ENCODE data around the gene RAMACL. TPM values are rescaled to one million over a fixed set of nuclear protein-coding genes. Genes with fewer than 3 reads are reported as not detected.
"Not testable (repeated sequence)": the region's sequence is repeated elsewhere in the genome, so short reads cannot be mapped to it uniquely, and the experiment has no call there.

RAMACL gene
- total RNA-seq, 4 donors from 2014 or later = 8.2 to 10.8 (median 9.1) TPM

DNA sequence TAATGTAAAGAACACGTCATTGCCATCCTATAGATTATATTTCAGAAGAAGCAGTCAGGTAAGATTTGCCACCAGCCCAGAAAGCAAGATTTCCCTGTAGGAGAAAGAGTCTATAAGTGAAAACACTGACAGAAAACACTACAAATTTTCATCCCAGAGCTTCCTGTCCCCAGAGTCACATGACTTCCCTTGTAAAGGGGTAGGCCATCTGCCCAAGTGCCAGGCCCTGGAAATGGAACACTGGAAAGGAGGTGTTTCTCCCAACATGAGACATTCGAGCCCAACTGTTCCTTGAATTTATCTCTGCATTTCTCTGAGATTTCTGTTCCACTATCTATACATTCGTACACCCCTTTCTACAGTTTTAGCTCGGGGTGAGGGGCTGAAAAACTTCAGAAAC lies 46.9 kb downstream of the RAMACL start:
- peaks cover 0 to 51% (median 0%) of the 10 kb centered on the region in 3 donors for H3K36me3 ChIP-seq
- no peaks in the 10 kb centered on the region for H3K9me3 ChIP-seq
- TF ChIP-seq, protein P1, sequence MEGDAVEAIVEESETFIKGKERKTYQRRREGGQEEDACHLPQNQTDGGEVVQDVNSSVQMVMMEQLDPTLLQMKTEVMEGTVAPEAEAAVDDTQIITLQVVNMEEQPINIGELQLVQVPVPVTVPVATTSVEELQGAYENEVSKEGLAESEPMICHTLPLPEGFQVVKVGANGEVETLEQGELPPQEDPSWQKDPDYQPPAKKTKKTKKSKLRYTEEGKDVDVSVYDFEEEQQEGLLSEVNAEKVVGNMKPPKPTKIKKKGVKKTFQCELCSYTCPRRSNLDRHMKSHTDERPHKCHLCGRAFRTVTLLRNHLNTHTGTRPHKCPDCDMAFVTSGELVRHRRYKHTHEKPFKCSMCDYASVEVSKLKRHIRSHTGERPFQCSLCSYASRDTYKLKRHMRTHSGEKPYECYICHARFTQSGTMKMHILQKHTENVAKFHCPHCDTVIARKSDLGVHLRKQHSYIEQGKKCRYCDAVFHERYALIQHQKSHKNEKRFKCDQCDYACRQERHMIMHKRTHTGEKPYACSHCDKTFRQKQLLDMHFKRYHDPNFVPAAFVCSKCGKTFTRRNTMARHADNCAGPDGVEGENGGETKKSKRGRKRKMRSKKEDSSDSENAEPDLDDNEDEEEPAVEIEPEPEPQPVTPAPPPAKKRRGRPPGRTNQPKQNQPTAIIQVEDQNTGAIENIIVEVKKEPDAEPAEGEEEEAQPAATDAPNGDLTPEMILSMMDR (IDR thresholded peaks at IDR 0.05) = no peak
- TF ChIP-seq EP300 (IDR thresholded peaks at IDR 0.05) = no peak
- TF ChIP-seq POLR2A (IDR thresholded peaks at IDR 0.05) = no peak
- no peaks in the 10 kb centered on the region for H3K27me3 ChIP-seq
- no peak for DNase-seq (ENCODE audit: low spot score in 2 of 2)
- peaks cover 0 to 26% (median 3%) of the 10 kb centered on the region in 4 donors for H3K4me1 ChIP-seq
- H3K27ac ChIP-seq = no peak overlapping the region
- no peak overlapping the region for H3K4me3 ChIP-seq
- WGBS, 2 donors = 87 to 89% methylated on average over 4 of the region's 4 CpGs

DNA sequence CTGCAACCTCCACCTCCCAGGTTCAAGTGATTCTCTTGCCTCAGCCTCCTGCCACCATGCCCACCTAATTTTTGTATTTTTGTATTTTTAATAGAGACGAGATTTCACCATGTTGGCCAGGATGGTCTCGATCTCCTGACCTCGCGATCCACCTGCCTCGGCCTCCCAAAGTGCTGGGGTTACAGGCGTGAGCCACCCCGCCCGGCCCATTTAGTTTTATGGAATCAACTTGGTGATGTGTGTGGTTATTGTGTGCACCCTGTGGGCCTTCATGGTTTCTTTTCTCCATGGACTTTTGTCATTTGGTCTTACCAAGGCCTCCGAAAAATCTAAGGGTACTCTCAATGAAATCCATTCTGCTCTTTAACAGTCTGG lies 47.5 kb downstream of the RAMACL start:
- not testable (repeated sequence) for H3K9me3 ChIP-seq; H3K27ac ChIP-seq; H3K4me3 ChIP-seq; H3K27me3 ChIP-seq; DNase-seq (ENCODE audit: low spot score in 2 of 2)
- 96 to 98% methylated on average over 9 of the region's 9 CpGs for WGBS, 2 donors
- Histone ChIP-seq H3K36me3 (peaks cover 0 to 49% (median 0%) of the 10 kb centered on the region in 3 donors), H3K4me1 (peaks cover 0 to 26% (median 3%) of the 10 kb centered on the region in 4 donors)

DNA sequence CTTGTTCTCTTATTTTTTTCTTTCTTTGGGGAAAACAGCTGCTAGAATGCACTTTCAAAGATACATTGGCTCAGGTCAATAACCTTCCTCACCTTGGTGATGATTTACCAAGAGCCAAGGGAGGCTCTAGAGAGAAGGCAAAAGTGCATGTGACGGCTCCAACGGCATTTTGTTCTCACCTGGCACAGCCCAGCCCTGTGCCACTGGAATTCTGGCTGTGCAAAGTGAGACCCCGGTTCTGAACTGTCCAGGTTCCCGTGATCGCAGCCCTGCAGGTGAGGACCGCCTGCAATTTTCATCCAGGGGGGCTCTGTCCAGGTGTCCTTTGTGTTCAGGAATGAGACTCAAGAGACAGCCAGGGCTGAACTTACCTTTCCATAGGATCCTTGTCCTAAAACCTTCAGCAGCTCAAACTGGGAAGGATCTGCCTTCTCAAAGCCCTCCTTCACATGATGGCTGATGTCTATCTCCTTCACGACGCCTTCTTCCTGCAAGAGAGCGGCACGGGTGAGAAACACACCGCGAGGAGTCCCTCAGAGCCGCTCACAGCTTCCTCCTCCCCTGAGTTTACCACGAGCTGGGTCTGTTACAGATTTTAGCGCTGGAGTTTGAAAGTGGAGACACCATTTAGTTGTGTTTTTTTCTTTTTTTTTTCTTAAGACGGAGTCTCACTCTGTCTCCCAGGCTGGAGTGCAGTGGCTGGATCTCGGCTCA lies 48.0 kb downstream of the RAMACL start:
- DNase-seq (ENCODE audit: low spot score in 2 of 2) = no peak
- 87 to 88% methylated on average over 17 of the region's 17 CpGs for WGBS, 2 donors
- Histone ChIP-seq H3K4me3 (no peak overlapping the region), H3K27ac (no peak overlapping the region), H3K9me3 (no peaks in the 10 kb centered on the region), H3K36me3 (peaks cover 0 to 50% (median 0%) of the 10 kb centered on the region in 3 donors), H3K27me3 (no peaks in the 10 kb centered on the region), H3K4me1 (peaks cover 0 to 26% (median 3%) of the 10 kb centered on the region in 4 donors)
- TF ChIP-seq EP300 (IDR thresholded peaks at IDR 0.05) (no peak), POLR2A (IDR thresholded peaks at IDR 0.05) (no peak)
- TF ChIP-seq, protein P1 (IDR thresholded peaks at IDR 0.05) = no peak

DNA sequence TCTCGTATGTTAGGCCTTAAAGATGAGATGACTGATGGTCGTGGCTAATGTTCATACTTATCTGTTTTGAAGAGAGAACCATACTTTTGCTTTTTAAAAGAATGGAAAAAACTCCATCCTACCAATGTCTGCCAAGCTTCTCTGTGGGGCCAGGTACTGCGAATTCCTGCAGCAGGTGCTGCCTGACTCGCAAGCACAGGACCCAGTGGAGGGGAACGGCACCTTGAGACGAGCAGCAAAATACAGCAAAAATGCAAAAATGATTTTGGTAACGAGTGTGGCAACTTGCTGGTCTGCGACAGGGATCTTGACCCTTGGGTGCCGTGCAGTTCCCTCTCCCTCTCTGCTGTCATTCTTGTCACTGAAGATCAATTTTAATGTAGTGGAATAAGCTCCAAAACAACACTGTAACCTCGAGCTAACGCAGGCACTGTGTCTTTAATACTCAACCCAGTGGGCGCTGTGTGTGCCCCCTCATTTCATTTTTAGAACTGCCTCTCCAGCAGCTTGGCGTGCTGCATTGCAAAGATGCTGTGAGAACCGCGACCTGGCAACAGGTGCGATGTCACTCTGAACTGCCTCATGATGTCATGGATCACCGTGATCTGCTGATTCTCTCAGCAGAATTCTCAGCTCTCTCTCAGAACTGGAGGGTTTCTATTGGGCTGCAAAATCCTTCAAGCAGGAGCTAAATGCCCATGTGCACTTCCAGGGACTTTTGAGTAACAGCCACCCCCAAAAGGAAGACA lies 51.6 kb downstream of the RAMACL start:
- WGBS, 2 donors = 89 to 92% methylated on average over 17 of the region's 17 CpGs

DNA sequence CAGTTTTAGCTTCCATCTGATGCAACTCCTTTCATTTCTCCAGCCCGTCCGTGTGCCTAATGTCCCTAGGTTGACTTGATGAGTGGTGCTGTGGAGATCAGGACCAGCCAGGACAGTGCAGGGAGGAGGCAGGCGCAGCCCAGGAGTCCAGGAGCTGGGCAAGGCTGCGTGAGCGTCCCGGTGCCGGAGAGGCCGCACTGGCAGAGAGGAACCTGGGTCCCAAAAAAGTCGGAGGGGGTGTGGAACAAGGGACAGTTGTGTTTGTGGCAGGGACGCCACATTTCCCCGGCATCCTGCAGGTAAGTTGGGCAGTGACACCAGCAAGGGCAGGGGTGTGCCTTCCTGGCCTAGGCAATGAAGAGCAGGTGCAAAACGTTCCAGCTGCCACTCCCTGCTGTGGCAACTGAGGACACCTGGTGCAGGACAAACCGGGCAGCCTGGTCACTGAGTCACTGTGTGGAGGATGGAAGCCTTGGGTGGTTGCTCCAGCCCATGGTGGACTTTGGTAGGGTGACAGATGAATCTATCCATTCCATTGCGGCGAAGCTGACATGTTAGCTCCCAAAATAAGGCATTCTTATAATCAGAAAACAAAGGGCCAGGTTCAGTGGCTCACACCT lies 53.2 kb downstream of the RAMACL start:
- no peak for DNase-seq (ENCODE audit: low spot score in 2 of 2)
- Histone ChIP-seq H3K27me3 (no peaks in the 10 kb centered on the region), H3K4me3 (no peak overlapping the region), H3K9me3 (no peaks in the 10 kb centered on the region), H3K27ac (no peak overlapping the region), H3K4me1 (no peaks in the 10 kb centered on the region), H3K36me3 (peaks cover 0 to 91% (median 0%) of the 10 kb centered on the region in 3 donors)
- 91 to 96% methylated on average over 15 of the region's 15 CpGs for WGBS, 2 donors
- TF ChIP-seq, protein P1 (IDR thresholded peaks at IDR 0.05) = no peak
- TF ChIP-seq EP300 (IDR thresholded peaks at IDR 0.05) (no peak), POLR2A (IDR thresholded peaks at IDR 0.05) (no peak)

More for the DNA sequence above, 51.6 kb downstream of the RAMACL start:
- Histone ChIP-seq H3K4me3 (no peak overlapping the region), H3K4me1 (peaks cover 0 to 6% (median 0%) of the 10 kb centered on the region in 4 donors), H3K36me3 (peaks cover 0 to 86% (median 0%) of the 10 kb centered on the region in 3 donors), H3K27ac (no peak overlapping the region), H3K9me3 (no peaks in the 10 kb centered on the region), H3K27me3 (no peaks in the 10 kb centered on the region)
- DNase-seq (ENCODE audit: low spot score in 2 of 2) = no peak
- TF ChIP-seq EP300 (IDR thresholded peaks at IDR 0.05) (no peak), POLR2A (IDR thresholded peaks at IDR 0.05) (no peak)
- TF ChIP-seq, protein P1 (IDR thresholded peaks at IDR 0.05) = no peak

Other genes with a start within 250 kb of the RAMACL start
- 10 to 100 TPM; 41.1 to 59.4 (median 54.8) TPM for gene SFT2D1, start 244.1 kb downstream of the RAMACL start, total RNA-seq
- gene MPC1, start 203.7 kb downstream of the RAMACL start, total RNA-seq = 10 to 100 TPM; 29.8 to 70.1 (median 53.7) TPM
- 100 to 1,000 TPM in 2 of 4 donors, 10 to 100 TPM in 2; 89.6 to 153 (median 103) TPM for gene RPS6KA2, start 40.6 kb upstream of the RAMACL start, total RNA-seq

All from tibial nerve (tissue), 4 donors.